HG03103 (cell line): ENCODE measurements around the gene HPCAL1.
"Not testable (repeated sequence)": the region's sequence is repeated elsewhere in the genome, so short reads cannot be mapped to it uniquely, and the experiment has no call there.

Experiments used
- ATAC-seq: cut with Tn5 transposase; IDR thresholded peaks from one replicate; pipeline ENCODE4 v1.9.1; 2021; ENCODE audit warnings: low read depth; ENCODE audit not compliant: unreplicated experiment

Gene HPCAL1

GRCh38 chr2:10302479-10303180 lies at the start of gene HPCAL1:
TSS of gene HPCAL1 (plus strand) at chr2:10302904. CDS start at chr2:10419758, 116,854 bp downstream.
- peak; percentile 77 for ATAC-seq

DNA sequence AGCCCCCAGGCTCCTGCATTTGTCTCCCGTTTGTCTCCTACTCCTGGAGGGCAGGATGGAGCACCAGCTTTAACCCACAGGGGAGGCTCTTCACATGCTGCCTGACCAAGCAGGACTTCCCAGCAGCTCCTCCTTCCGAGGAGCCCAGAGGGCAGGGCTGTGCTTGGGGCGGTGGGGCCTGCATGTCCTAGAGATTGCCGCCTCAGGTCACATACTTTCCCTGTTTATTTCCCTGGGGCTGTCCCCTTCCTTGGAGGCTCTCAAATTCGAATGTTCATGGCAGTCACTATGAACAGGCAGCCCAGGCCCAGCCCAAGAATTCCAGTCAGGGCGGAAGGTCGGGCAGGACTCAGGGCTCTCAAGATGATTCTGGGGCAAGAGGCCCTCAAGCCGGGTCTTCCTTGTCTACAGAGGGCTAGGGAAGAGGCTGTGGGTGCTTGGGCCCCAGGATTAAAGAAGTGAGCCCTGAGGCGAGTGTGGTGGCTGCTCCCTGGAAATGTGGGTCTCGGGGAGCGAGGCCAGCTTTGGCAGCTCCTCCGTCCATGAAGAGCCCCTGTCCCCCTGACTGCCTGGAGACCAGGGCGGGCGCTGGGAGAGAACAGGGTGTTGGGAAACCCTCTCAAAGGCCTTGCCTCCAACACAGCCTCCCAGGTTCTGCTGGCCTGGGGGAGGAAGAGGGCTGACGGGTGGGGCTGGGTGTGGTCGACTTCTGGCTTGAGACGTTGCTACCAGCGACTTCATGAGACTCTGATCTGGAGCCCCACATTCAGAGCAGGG lies 48.9 kb upstream of the HPCAL1 start:
- ATAC-seq = no peak

DNA sequence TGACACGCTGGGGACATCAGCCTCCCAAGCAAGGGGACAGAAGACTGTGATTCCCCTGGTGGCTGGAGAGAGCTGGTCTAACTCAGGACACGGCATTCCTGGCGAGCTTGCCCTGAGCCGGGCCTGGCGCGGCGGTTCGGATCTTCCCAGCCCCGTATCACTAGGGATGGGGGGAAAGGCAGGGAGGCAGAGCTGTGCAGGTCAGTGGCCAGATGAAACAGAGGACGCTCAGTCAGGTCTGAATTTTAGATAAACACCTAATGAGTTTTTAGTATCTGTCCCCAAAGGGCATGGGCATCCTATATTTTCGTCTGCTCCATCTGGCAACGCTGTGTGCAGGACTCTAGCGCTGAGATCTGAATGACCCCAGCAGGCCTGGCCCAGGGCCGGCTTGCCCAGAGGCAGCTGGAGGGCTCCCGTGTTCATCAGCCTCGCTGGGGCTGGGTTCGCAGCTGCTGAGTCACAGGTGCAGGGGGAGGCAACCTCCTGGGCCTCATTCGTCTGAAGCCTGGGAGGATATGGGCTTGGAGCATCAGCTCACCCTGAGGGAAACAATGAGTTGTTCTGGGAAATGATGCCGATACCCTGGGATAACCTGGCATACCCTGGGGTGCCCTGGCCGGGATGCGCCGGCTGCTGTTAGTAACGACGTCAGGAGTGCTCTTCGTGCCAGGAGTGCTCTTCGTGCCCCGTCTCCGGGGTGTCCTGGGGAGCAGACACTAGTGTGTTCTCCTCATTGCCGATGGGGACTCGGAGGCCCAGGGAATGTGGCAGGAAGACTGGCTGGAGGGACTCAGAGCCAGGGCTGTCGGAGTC lies 48.1 kb upstream of the HPCAL1 start:
- no peak for ATAC-seq

DNA sequence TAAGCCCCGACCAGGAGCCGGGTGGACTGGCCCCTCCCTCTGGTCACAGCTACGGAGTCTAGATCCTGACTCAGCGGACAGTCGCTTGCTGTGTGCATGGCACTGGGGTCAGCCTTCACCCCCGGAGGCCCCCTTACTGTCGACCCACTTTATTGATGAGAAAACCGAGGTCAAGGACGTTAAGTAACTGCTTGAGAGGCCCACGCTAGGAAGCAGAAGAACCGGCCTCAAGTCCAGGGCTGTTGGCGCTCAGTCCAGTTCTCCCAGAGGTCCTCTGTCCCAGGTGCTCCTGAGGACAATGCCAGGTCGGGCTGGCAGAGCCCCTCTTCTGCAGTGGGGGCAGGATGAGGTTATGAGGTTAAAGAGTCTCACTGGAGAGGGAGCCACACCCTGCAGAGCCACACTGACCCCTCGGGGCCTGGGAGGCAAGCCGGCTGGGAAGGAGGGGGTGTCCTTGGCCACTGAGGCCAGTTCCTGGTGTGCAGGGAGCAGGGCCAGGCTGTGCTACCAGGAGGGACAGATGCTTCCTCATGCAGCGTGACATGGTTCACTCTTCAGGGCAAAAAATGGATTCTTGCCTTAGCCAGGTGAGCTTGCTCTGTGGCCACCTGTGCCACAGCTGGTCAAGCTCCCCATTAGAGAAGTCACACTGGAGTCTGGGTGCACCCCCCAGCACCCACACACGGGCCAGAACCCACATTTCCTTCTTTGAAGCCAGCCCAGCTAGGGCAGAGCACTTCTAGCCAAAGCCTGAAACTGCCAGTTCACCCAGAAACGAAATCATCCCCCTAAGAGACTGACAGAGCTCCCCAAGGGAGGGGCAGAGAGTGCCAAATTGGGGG lies 47.3 kb upstream of the HPCAL1 start:
- ATAC-seq = no peak

DNA sequence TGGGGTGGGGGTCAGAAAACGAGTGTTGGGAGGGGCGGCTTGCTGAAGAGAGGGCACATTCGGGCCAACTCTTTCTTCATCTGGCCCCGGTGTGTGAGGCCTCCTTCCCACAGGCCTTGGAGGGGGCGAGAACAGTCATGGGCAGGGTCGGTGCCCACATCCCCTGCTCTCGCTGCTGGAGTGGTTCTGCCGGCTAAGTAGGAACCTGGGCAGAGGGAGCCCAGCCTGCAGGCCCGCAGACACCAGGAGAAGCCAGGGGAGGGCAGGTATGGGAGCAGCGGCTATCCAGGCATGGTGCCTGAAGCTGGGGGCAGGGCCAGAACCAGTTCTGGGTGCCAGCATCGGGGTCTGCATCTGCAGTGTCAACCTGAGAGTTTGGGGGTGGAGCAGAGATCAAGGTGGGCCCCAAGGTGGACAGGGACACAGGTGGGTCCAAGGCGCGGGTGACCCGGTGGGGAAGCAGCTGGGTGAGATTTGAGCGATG lies 46.6 kb upstream of the HPCAL1 start:
- ATAC-seq = no peak

- no peak for ATAC-seq
Observed at GRCh38 chr2:10256515-10257031, 46.1 kb upstream of the HPCAL1 start.

DNA sequence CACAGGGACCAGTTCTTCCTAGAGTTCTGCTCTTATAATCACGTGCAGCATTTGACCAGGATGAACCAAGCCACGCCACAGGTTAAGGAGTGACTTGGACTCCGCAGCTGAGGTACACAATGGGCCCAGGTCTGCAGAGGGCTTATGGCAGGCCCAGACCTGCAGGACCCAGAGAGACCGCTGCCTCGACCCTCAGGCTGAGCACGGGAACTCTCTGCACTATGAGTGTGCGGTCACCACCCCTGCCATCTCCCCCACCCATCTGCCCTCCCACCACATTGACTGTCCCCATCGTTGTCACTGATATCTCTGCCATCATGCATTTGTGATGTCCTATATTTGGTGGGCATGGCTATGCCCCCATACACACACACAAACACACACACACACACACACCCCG lies 45.7 kb upstream of the HPCAL1 start:
- ATAC-seq = no peak

DNA sequence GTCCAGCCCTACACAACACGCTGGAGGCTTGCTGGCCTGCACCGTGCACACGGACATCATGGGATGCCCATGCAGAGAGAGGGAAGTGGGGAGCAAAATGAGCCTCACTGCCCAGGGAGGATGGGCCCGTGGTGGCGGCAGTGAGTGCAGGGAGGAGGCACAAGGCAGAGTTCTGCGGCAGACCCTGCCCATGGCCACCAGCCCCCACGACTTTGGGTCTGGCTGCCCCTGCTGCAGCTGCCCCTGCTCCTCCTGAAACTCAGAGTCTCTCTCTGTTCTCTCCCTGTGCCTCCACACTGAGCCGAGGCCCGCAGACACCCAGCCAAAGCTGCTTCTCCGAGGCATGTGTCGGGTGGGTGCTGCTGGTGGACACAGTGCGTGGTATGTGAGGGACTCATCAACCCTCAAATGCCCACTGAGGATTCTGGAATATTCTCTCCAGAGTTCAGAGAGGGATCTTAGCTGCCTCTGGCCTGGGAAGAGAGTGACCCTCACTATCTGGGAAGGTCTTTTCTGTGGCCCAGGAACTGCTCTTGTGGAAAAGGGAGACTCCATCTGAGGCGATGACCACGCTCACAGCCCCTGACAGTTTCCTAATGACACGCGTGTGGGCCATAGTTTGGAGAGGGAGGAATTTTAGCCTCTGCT lies 45.1 kb upstream of the HPCAL1 start:
- ATAC-seq = no peak

GRCh38 chr2:10258326-10258725 lies 44.4 kb upstream of the HPCAL1 start:
- no peak for ATAC-seq

- ATAC-seq = no peak
Observed at GRCh38 chr2:10258726-10259125, 44.0 kb upstream of the HPCAL1 start.

DNA sequence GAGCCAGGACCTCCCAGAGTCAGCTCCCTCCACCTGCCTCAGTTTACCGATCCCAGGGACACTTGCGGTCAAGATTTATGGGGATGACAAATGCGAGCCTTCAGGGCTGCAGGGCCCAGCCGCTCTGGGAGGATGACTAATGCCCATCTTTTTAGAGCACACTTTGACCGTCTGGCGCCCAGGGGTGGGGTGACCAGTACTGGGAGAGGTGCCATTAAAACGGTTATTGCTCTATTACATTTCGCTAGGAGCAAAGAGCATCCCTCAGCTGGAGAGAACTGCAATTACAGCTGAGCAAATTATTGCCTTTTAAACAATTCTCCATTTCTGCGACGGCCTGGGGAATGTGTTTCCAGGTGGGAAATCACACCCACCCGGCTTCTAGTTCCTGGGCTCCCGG lies 42.6 kb upstream of the HPCAL1 start:
- ATAC-seq = no peak

DNA sequence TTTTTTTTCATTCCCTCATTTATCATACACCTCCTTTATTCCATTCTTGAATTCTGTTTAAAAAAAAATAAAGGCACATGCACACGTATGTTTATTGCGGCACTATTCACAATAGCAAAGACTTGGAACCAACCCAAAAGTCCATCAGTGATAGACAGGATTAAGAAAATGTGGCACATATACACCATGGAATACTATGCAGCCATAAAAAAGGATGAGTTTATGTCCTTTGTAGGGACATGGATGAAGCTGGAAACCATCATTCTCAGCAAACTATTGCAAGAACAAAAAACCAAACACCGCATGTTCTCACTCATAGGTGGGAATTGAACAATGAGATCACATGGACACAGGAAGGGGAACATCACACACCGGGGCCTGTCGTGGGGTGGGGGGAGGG lies 39.2 kb upstream of the HPCAL1 start:
- not testable (repeated sequence) for ATAC-seq

DNA sequence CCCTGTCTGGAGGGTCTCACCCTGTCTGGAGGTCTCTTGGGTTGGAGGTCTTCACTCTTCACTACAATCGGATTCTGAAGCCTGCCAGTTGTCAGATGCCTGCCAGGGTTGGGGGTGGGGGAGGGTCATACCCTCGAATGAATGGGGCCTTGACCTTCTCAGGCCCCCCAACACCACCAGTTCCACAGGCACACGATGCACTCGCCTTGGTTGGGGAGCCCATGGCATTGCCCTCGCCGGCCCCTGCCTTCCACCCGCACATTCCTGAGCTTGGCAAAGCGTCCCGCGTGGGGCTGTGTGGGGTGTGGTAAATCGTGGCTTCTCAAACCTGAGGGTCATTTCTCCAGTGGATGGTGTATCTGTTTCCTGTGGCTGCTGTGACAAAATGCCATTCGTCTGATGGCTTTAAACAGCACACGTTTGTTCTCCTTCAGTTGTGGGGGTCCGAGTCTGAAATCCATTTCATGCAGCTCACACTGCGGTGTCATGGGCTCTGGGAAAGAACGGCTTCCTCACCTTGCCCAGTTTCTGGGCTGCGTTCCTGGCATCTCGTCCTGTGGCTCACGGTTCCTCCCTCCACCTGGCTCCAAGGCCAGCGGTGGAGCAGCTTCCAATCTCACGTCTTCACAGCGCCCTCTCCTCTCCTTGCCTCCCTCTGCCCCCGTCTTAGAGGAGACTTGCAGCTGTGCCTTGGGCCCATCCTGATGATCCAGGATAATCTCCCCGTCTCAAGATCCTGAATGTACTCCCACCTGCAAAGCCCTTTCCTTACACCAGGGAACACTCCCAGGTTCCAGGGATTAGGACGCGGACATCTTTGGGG lies 38.0 kb upstream of the HPCAL1 start:
- no peak for ATAC-seq

DNA sequence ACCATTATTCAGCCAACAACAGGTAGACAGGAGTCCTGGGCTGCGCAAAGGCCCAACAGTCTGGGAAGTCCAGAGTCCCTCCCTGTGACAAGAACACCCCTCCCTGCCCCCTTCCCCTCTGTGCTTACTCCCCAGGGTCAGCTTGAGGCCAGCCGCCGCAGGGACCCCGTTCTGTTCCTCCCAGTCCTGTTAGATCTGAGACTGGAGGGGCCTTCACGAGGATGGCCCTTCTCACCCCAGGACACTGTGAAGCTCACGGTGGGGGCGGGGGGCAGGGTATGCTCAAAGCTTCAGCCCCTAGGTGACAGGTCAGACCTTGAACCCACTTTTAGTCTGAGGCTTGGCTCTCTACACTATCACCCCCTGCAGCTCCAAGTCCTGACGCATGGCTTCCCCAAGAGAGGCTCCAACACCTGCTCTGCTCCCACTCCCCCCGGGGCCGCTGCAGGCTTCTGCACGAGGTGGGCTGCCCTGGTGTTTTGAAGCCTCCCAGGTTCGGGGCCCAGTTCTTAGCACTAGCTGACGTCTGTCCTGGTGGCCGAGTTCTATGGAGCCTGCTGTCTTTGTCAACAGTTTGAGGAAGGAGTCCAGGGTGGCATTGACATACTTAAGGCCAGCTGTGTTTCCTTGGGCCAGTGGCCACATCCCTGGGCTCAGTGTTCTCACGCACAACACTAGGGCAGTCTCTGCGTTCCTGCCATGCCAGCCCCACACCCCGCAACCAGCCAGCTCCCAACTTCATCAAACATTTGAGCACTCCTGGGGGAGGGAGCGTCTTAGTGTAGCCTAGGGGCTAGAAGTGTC lies 37.2 kb upstream of the HPCAL1 start:
- ATAC-seq = no peak

- no peak for ATAC-seq
Observed at GRCh38 chr2:10266133-10266620, 36.5 kb upstream of the HPCAL1 start.

GRCh38 chr2:10267036-10267435 lies 35.7 kb upstream of the HPCAL1 start:
- no peak for ATAC-seq

DNA sequence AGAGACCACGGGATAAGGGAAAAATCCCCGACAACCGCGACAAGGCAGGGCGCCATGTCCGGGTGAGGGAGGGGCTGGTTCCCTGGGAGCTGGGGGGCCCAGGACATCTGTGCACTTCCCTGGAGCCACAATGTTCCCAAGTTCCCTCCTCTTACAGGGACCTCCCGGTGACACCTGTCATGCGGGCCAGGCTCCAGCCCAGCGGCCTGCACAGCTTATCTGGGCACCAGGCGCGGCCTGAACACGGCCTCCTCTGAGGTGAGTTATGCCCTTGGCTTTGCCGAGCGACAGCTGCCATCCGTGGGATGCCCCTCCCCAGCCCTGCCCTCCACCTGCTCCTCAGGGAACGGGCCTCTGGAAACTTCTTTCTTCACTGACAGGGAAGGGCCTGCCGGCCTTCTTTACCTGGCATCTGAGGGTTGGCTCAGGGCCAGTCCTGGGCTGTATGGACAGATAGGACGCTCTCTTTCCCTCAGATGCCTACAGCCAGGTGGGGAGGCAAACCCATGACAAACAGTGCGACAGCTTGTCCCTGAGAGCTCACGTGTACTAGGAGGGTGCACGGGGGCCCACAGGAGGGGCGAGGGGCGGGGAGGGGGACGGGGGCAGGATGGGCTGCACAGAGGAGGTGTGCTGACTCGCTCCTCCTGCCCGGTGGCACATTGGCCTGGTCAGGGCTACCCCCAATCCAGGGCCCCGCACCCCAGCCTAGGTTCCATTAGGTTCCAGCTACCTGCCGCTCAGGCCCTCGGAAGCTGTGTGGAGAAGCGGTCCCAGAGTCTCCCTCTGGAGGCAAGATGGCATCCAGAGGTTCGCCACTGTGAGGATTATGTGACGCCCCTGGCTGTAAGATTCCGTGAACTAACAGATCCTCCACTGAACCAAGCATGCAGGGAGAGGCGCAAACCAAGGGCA lies 34.9 kb upstream of the HPCAL1 start:
- ATAC-seq = no peak
